Gastroesophageal sphincter (tissue), 4 donors: Measurements from ENCODE around the gene PTGDR. TPM values are rescaled to one million over a fixed set of nuclear protein-coding genes. Genes with fewer than 3 reads are reported as not detected.
A peak's percentile ranks its signal among the peaks of the same experiment; 100 is the strongest.

Experiments
- ATAC-seq: fragments of 150-250 bp; one replicate; pipeline ENCODE4 v1.9.1; 2016; ENCODE audit warnings: mild to moderate bottlenecking, moderate library complexity
- H3K27ac ChIP-seq, 4 donors: fragments of 200-600 bp; sonication (generic) in 3 of 4; 1 replicate in 3 of 4; 2 replicates in 1 of 4; pipeline ENCODE4 v1.5.1; 2016 to 2019
- H3K27me3 ChIP-seq: fragments of 200-600 bp; sonication (generic); one replicate; pipeline ENCODE4 v1.5.1; 2019
- H3K36me3 ChIP-seq, 2 donors: fragments of 200-600 bp; sonication (generic); one replicate each; pipeline ENCODE4 v1.5.1; 2019; ENCODE audit warnings: control low read depth in 1 of 2
- H3K4me1 ChIP-seq, 3 donors: fragments of 200-600 bp; sonication (generic); 1 replicate in 2 of 3; 2 replicates in 1 of 3; pipeline ENCODE4 v1.5.1; 2016 to 2019; ENCODE audit warnings: control low read depth in 2 of 3
- H3K4me3 ChIP-seq, 2 donors: fragments of 200-600 bp; sonication (generic); one replicate each; pipeline ENCODE4 v1.5.1; 2019; ENCODE audit warnings: mild to moderate bottlenecking in 1 of 2, moderate library complexity in 1 of 2
- H3K9me3 ChIP-seq, 3 donors: fragments of 200-600 bp; sonication (generic); one replicate each; pipeline ENCODE4 v1.5.1; 2017 to 2019; ENCODE audit warnings: control low read depth in 2 of 3
- CTCF ChIP-seq, 4 experiments: fragments of 200-600 bp in 2 of 4; fragments of 450-650 bp in 2 of 4; sonication (generic) in 1 of 4; IDR thresholded peaks; one replicate each; pipeline ENCODE4 v1.5.1; 2017 to 2019; ENCODE audit warnings: antibody characterized with exemption in 4 of 4, mild to moderate bottlenecking in 2 of 4, moderate library complexity in 2 of 4
- EP300 ChIP-seq: sonication (generic); formaldehyde crosslinking; IDR thresholded peaks from one replicate; pipeline ENCODE4 v1.6.1; 2017; ENCODE audit warnings: antibody characterized with exemption, mild to moderate bottlenecking
- POLR2A ChIP-seq, 2 donors: fragments of 450-650 bp; IDR thresholded peaks; one replicate each; pipeline ENCODE4 v1.6.1; 2017; ENCODE audit warnings: antibody characterized with exemption in 2 of 2, mild to moderate bottlenecking in 2 of 2, moderate library complexity in 1 of 2
- POLR2AphosphoS5 ChIP-seq: sonication (generic); formaldehyde crosslinking; IDR thresholded peaks from one replicate; pipeline ENCODE4 v1.6.1; 2017; ENCODE audit warnings: antibody characterized with exemption
- WGBS, 2 donors: methylation state at CpG; one replicate each; pipeline ENCODE4 v1.1.5; 2018; ENCODE audit warnings: low coverage in 1 of 2; 5-methylcytosine and 5-hydroxymethylcytosine counted together
- total RNA-seq, 4 donors: library from RNA; depleted of rRNA; stranded (reverse); fragments of >200 nt; gene quantifications; one replicate each; pipeline ENCODE4 v1.1.0, GENCODE V29; 2016

Gene PTGDR
- total RNA-seq, 4 donors from 2014 or later, result 0.50 to 2.0 (median 0.90) TPM

- no peaks in the 10 kb centered on the region for H3K36me3 ChIP-seq
- 48 to 49% methylated on average over 7 to 10 of the region's 10 CpGs for whole genome bisulfite sequencing, 2 donors
- peak overlapping the region in 3 of 4 donors; percentile 78 to 83 (median 78) for H3K27ac ChIP-seq
- H3K4me3 ChIP-seq, result peak overlapping the region; percentile 51 to 66
- peaks cover 25% of the 10 kb centered on the region for H3K27me3 ChIP-seq
- H3K9me3 ChIP-seq, result no peaks in the 10 kb centered on the region
- TF ChIP-seq CTCF (IDR thresholded peaks at IDR 0.05), result no peak
- TF ChIP-seq POLR2AphosphoS5, result no peak
- no peak for TF ChIP-seq EP300
- no peak for TF ChIP-seq POLR2A (IDR thresholded peaks at IDR 0.05)
- H3K4me1 ChIP-seq, result peaks cover 0 to 40% (median 3%) of the 10 kb centered on the region in 3 donors
- ATAC-seq, result no peak
These were observed 46.0 kb downstream of the PTGDR start for GRCh38 chr14:52313462-52313861.

GRCh38 chr14:52313903-52314594 is 46.6 kb downstream of the PTGDR start, which contains the start of gene PTGER2:
TSS of gene PTGER2 (plus strand) at chr14:52314312. CDS start at chr14:52314549, 237 bp downstream.
- peaks cover 0 to 46% (median 3%) of the 10 kb centered on the region in 3 donors for H3K4me1 ChIP-seq
- no peaks in the 10 kb centered on the region for H3K36me3 ChIP-seq
- WGBS, 2 donors, result no CpG with 5 or more reads among the region's 73 CpGs
- H3K4me3 ChIP-seq, result peak within 1 kb of the TSS; percentile 51 to 66
- H3K9me3 ChIP-seq, result no peaks in the 10 kb centered on the region
- TF ChIP-seq EP300, result no peak
- TF ChIP-seq POLR2A (IDR thresholded peaks at IDR 0.05), result peak; percentile 69 to 82
- TF ChIP-seq POLR2AphosphoS5, result peak; percentile 93
- TF ChIP-seq CTCF (IDR thresholded peaks at IDR 0.05), result peak in 1 of 4 experiments; percentile 9
- H3K27ac ChIP-seq, result peak within 1 kb of the TSS; percentile 3 to 83 (median 78)
- H3K27me3 ChIP-seq, result peaks cover 25% of the 10 kb centered on the region
- peak; percentile 93 for ATAC-seq

- WGBS, 2 donors, result 13 to 40% methylated on average over 3 to 5 of the region's 63 CpGs
- H3K9me3 ChIP-seq, result no peaks in the 10 kb centered on the region
- H3K36me3 ChIP-seq, result no peaks in the 10 kb centered on the region
- H3K27ac ChIP-seq, result peak overlapping the region; percentile 3 to 83 (median 78)
- TF ChIP-seq POLR2AphosphoS5 (no peak), CTCF (IDR thresholded peaks at IDR 0.05) (no peak), POLR2A (IDR thresholded peaks at IDR 0.05) (no peak), EP300 (no peak)
- peak; percentile 25 for ATAC-seq
- peaks cover 0 to 53% (median 3%) of the 10 kb centered on the region in 3 donors for H3K4me1 ChIP-seq
- peaks cover 18% of the 10 kb centered on the region for H3K27me3 ChIP-seq
- H3K4me3 ChIP-seq, result peak overlapping the region; percentile 51 to 66
These were observed 47.3 kb downstream of the PTGDR start for GRCh38 chr14:52314595-52315354.

- Histone ChIP-seq H3K27ac (peak overlapping the region in 3 of 4 donors; percentile 78 to 83 (median 78)), H3K9me3 (no peaks in the 10 kb centered on the region), H3K4me1 (peaks cover 0 to 54% (median 3%) of the 10 kb centered on the region in 3 donors), H3K4me3 (peak overlapping the region; percentile 51 to 66), H3K36me3 (no peaks in the 10 kb centered on the region), H3K27me3 (peaks cover 16% of the 10 kb centered on the region)
- 37 to 58% methylated on average over 9 to 10 of the region's 11 CpGs for WGBS, 2 donors
- ATAC-seq, result no peak
- TF ChIP-seq EP300, result no peak
- TF ChIP-seq CTCF (IDR thresholded peaks at IDR 0.05), result no peak
- TF ChIP-seq POLR2A (IDR thresholded peaks at IDR 0.05), result no peak
- no peak for TF ChIP-seq POLR2AphosphoS5
These were observed 47.8 kb downstream of the PTGDR start for GRCh38 chr14:52315355-52315718.
